Thyroid gland (tissue), 4 donors: ENCODE measurements around the gene UBE2Z.

ENCODE experiments used
- CTCF ChIP-seq, 6 experiments: fragments of 200-600 bp in 3 of 6; fragments of 450-650 bp in 3 of 6; sonication (generic) in 3 of 6; IDR thresholded peaks; one replicate each; pipeline ENCODE4 v1.5.1; 2016 to 2019; ENCODE audit warnings: antibody characterized with exemption in 6 of 6, mild to moderate bottlenecking in 2 of 6, inconsistent platforms in 1 of 6, moderate library complexity in 1 of 6
- POLR2A ChIP-seq, 2 donors: fragments of 450-650 bp; IDR thresholded peaks; one replicate each; pipeline ENCODE4 v1.6.1; 2017; ENCODE audit warnings: antibody characterized with exemption in 2 of 2, mild to moderate bottlenecking in 2 of 2, moderate library complexity in 1 of 2

GRCh38 chr17:48951572-48951971 lies 43.4 kb downstream of the UBE2Z start:
- no peak for TF ChIP-seq POLR2A (IDR thresholded peaks at IDR 0.05)
- TF ChIP-seq CTCF (IDR thresholded peaks at IDR 0.05), result no peak
